H1 (cell line): ENCODE data around the gene MYOCD. TPM values are rescaled to one million over a fixed set of nuclear protein-coding genes. Genes with fewer than 3 reads are reported as not detected.

Experiments
- CTCF ChIA-PET: fragments of 300-600 bp; sonication (Branson Sonifier 250); formaldehyde crosslinking; loops from one replicate; lab custom pipeline; 2021; ENCODE audit not compliant: partially characterized antibody; lab: Charles Lee
- POLR2A ChIA-PET: fragments of 300-600 bp; sonication (Branson Sonifier 250); formaldehyde crosslinking; loops from one replicate; lab custom pipeline; 2021; ENCODE audit warnings: inconsistent platforms; ENCODE audit not compliant: partially characterized antibody; lab: Charles Lee
- DNase-seq, 2 experiments: peaks; one replicate each; pipeline versions ENCODE4 v3.0.0 to v3.0.0-alpha.2; 2010 to 2022; ENCODE audit warnings: low spot score in 2 of 2, low read depth in 1 of 2, mixed read lengths in 1 of 2
- FAIRE-seq: peaks from 2 replicates; lab custom pipeline; 2011; peaks lifted over from hg19 to GRCh38; lab: Jason Lieb, UNC
- H2AFZ ChIP-seq: 2 replicates; pipeline ENCODE4 v1.8.1; 2012; ENCODE audit warnings: low read length, inconsistent platforms
- H2AK5ac ChIP-seq: 2 replicates; pipeline ENCODE4 v1.6.1; 2013; ENCODE audit warnings: low read depth, low read length
- H2BK120ac ChIP-seq: replicated peaks from 2 replicates; pipeline ENCODE3; 2013; ENCODE audit warnings: low read depth, low read length, inconsistent platforms
- H2BK12ac ChIP-seq: 2 replicates; pipeline ENCODE4 v1.6.1; 2013; ENCODE audit warnings: low read depth, low read length
- H2BK15ac ChIP-seq: 2 replicates; pipeline ENCODE4 v1.6.1; 2013; ENCODE audit warnings: low read length
- H2BK20ac ChIP-seq: 2 replicates; pipeline ENCODE4 v1.6.1; 2013; ENCODE audit warnings: low read length
- H2BK5ac ChIP-seq: 2 replicates; pipeline ENCODE4 v1.6.1; 2013; ENCODE audit warnings: low read depth, low read length
- H3K14ac ChIP-seq: 2 replicates; pipeline ENCODE4 v1.6.1; 2013; ENCODE audit warnings: inconsistent platforms; ENCODE audit not compliant: insufficient read length
- H3K18ac ChIP-seq: 2 replicates; pipeline ENCODE4 v1.6.1; 2013; ENCODE audit warnings: low read length; ENCODE audit errors: extremely low read depth
- H3K23ac ChIP-seq: 2 replicates; pipeline ENCODE4 v1.6.1; 2013; ENCODE audit warnings: inconsistent platforms; ENCODE audit not compliant: insufficient read length
- H3K23me2 ChIP-seq: 2 replicates; pipeline ENCODE4 v1.6.1; 2013; ENCODE audit warnings: low read depth, low read length
- H3K27ac ChIP-seq: 2 replicates; pipeline ENCODE4 v1.6.1; 2011; ENCODE audit warnings: low read depth, low read length, inconsistent platforms
- H3K27me3 ChIP-seq, 4 experiments: replicated peaks in 1 of 4; 1 replicate in 1 of 4; 2 replicates in 3 of 4; pipeline versions ENCODE4 v1.6.1 to v1.8.1; 2011 to 2013; ENCODE audit warnings: low read length in 3 of 4, mild to moderate bottlenecking in 3 of 4, inconsistent platforms in 2 of 4, mixed read lengths in 2 of 4, moderate library complexity in 1 of 4; ENCODE audit not compliant: control insufficient read depth in 3 of 4, insufficient read depth in 3 of 4; ENCODE audit errors: extremely low read depth in 1 of 4
- H3K36me3 ChIP-seq, 4 experiments: 2 replicates each; pipeline versions ENCODE4 v1.6.1 to v1.8.1; 2011 to 2013; ENCODE audit warnings: mild to moderate bottlenecking in 4 of 4, low read length in 3 of 4, moderate library complexity in 2 of 4, control low read depth in 1 of 4, inconsistent platforms in 1 of 4; ENCODE audit not compliant: insufficient read depth in 4 of 4, control insufficient read depth in 2 of 4
- H3K4ac ChIP-seq: replicated peaks from 2 replicates; pipeline ENCODE3; 2013; ENCODE audit warnings: low read length, low read depth, mixed read lengths, inconsistent platforms; ENCODE audit not compliant: insufficient read length
- H3K4me1 ChIP-seq, 4 experiments: replicated peaks in 1 of 4; 1 replicate in 1 of 4; 2 replicates in 3 of 4; pipeline versions ENCODE4 v1.6.1 to v1.8.1; 2011 to 2013; ENCODE audit warnings: low read length in 3 of 4, inconsistent platforms in 2 of 4, mixed read lengths in 1 of 4; ENCODE audit not compliant: insufficient read depth in 4 of 4, control insufficient read depth in 3 of 4
- H3K4me2 ChIP-seq, 2 experiments: 2 replicates each; pipeline versions ENCODE4 v1.6.1 to v1.8.1; 2011 to 2013; ENCODE audit warnings: low read depth in 2 of 2, low read length in 2 of 2, control low read depth in 1 of 2, inconsistent platforms in 1 of 2, mild to moderate bottlenecking in 1 of 2; ENCODE audit not compliant: insufficient read depth in 1 of 2
- H3K4me3 ChIP-seq, 4 experiments: fragments of 200-600, 300-600 bp in 1 of 4; sonication (generic), shearing (Covaris generic), sonication (Bioruptor Twin) in 1 of 4; 2 replicates each; pipeline versions ENCODE4 v1.5.1 to v1.8.1; 2011 to 2016; ENCODE audit warnings: low read length in 4 of 4, low read depth in 3 of 4, control low read depth in 2 of 4, inconsistent platforms in 2 of 4, mild to moderate bottlenecking in 2 of 4, mixed read lengths in 1 of 4, moderate library complexity in 1 of 4; ENCODE audit not compliant: insufficient read depth in 2 of 4; ENCODE audit errors: extremely low read depth in 1 of 4
- H3K56ac ChIP-seq: replicated peaks from 2 replicates; pipeline ENCODE3; 2013; ENCODE audit warnings: low read depth, mild to moderate bottlenecking, mixed read lengths, low read length, inconsistent platforms; ENCODE audit not compliant: insufficient read length
- H3K79me1 ChIP-seq: 2 replicates; pipeline ENCODE4 v1.6.1; 2013; ENCODE audit warnings: low read depth, low read length, control low read depth
- H3K79me2 ChIP-seq, 2 experiments: 2 replicates each; pipeline versions ENCODE4 v1.6.1 to v1.8.1; 2012 to 2013; ENCODE audit warnings: low read length in 2 of 2, mild to moderate bottlenecking in 2 of 2, inconsistent platforms in 1 of 2; ENCODE audit not compliant: insufficient read depth in 2 of 2, control insufficient read depth in 1 of 2
- H3K9ac ChIP-seq, 4 experiments: replicated peaks in 1 of 4; 1 replicate in 1 of 4; 2 replicates in 3 of 4; pipeline versions ENCODE4 v1.6.1 to v1.8.1; 2011 to 2013; ENCODE audit warnings: low read depth in 3 of 4, low read length in 3 of 4, control low read depth in 2 of 4, mild to moderate bottlenecking in 2 of 4, moderate library complexity in 2 of 4, inconsistent platforms in 1 of 4; ENCODE audit errors: extremely low read depth in 1 of 4
- H3K9me3 ChIP-seq, 2 experiments: 2 replicates each; pipeline versions ENCODE4 v1.6.1 to v1.8.1; 2012 to 2013; ENCODE audit warnings: mild to moderate bottlenecking in 2 of 2, moderate library complexity in 2 of 2, control low read depth in 1 of 2, inconsistent platforms in 1 of 2, low read depth in 1 of 2, low read length in 1 of 2, mixed read lengths in 1 of 2; ENCODE audit not compliant: insufficient read depth in 2 of 2
- H4K20me1 ChIP-seq, 2 experiments: replicated peaks in 1 of 2; 2 replicates each; pipeline versions ENCODE3 to v1.8.1; 2011 to 2013; ENCODE audit warnings: inconsistent platforms in 2 of 2, low read length in 2 of 2, mild to moderate bottlenecking in 1 of 2; ENCODE audit not compliant: insufficient read depth in 2 of 2, control insufficient read depth in 1 of 2
- H4K5ac ChIP-seq: 2 replicates; pipeline ENCODE4 v1.6.1; 2013; ENCODE audit warnings: low read length, low read depth, mixed read lengths, inconsistent platforms; ENCODE audit not compliant: insufficient read length
- H4K8ac ChIP-seq: 2 replicates; pipeline ENCODE4 v1.8.0; 2013; ENCODE audit warnings: mild to moderate bottlenecking, moderate library complexity, low read length, inconsistent platforms; ENCODE audit not compliant: insufficient read depth; ENCODE audit errors: extremely low read depth
- H4K91ac ChIP-seq: replicated peaks from 2 replicates; pipeline ENCODE3; 2013; ENCODE audit warnings: low read length, mixed read lengths, inconsistent platforms; ENCODE audit not compliant: insufficient read length
- BCL11A ChIP-seq, 2 experiments: IDR thresholded peaks; one replicate each; pipeline ENCODE4 v1.6.1; 2011; ENCODE audit warnings: low read depth in 2 of 2, low read length in 2 of 2, mild to moderate bottlenecking in 2 of 2
- CBX5 ChIP-seq: fragments of 300-800, 300-1000 bp; sonication (generic); IDR thresholded peaks from 2 replicates; pipeline ENCODE4 v1.7.1; 2016; ENCODE audit warnings: antibody characterized with exemption, low read length, low read depth
- EGR1 ChIP-seq: IDR thresholded peaks from 2 replicates; pipeline ENCODE4 v1.6.1; 2011; ENCODE audit warnings: low read depth, low read length, borderline replicate concordance
- FOSL1 ChIP-seq: IDR thresholded peaks from 2 replicates; pipeline ENCODE4 v1.6.1; 2011; ENCODE audit warnings: mild to moderate bottlenecking, low read depth, low read length, moderate library complexity; ENCODE audit not compliant: insufficient read depth
- HDAC2 ChIP-seq, 2 experiments: fragments of 300-600 bp in 1 of 2; sonication (generic) in 1 of 2; IDR thresholded peaks; 2 replicates each; pipeline ENCODE4 v1.6.1; 2011 to 2012; ENCODE audit warnings: low read depth in 2 of 2, low read length in 2 of 2, mild to moderate bottlenecking in 2 of 2, moderate library complexity in 2 of 2, borderline replicate concordance in 1 of 2, inconsistent platforms in 1 of 2
- JUND ChIP-seq: IDR thresholded peaks from 2 replicates; pipeline ENCODE4 v1.6.1; 2011; ENCODE audit warnings: mild to moderate bottlenecking, improper control_type of control experiment, low read length
- KDM4A ChIP-seq: IDR thresholded peaks from one replicate; pipeline ENCODE4 v1.7.1; 2012; ENCODE audit warnings: low read depth, mild to moderate bottlenecking, moderate library complexity, low read length, inconsistent platforms; ENCODE audit not compliant: severe bottlenecking
- NANOG ChIP-seq: IDR thresholded peaks from 2 replicates; pipeline ENCODE4 v1.6.1; 2011; ENCODE audit warnings: low read length, low read depth, mild to moderate bottlenecking, inconsistent platforms; ENCODE audit not compliant: insufficient read depth, poor library complexity, severe bottlenecking
- RAD21 ChIP-seq, 2 experiments: IDR thresholded peaks in 1 of 2; conservative IDR thresholded peaks in 1 of 2; 2 replicates each; pipeline ENCODE4 v1.6.1; 2011; ENCODE audit warnings: low read depth in 2 of 2, low read length in 2 of 2, improper control_type of control experiment in 1 of 2, inconsistent platforms in 1 of 2, mild to moderate bottlenecking in 1 of 2, moderate library complexity in 1 of 2
- RBBP5 ChIP-seq: IDR thresholded peaks from 2 replicates; pipeline ENCODE4 v1.7.1; 2012; ENCODE audit warnings: low read depth, mild to moderate bottlenecking, inconsistent platforms, low read length, moderate library complexity, borderline replicate concordance
- SUZ12 ChIP-seq: fragments of 200-600 bp; sonication (generic); IDR thresholded peaks from 2 replicates; pipeline ENCODE4 v1.6.1; 2012; ENCODE audit warnings: mild to moderate bottlenecking, inconsistent platforms, low read length, moderate library complexity, mixed read lengths
- TBP ChIP-seq: IDR thresholded peaks from 2 replicates; pipeline ENCODE4 v1.6.1; 2011; ENCODE audit warnings: low read depth, low read length, improper control_type of control experiment
- TCF12 ChIP-seq: IDR thresholded peaks from 2 replicates; pipeline ENCODE4 v1.6.1; 2011; ENCODE audit warnings: low read depth, mild to moderate bottlenecking, low read length
- TEAD4 ChIP-seq: IDR thresholded peaks from 2 replicates; pipeline ENCODE4 v1.6.1; 2012; ENCODE audit warnings: low read depth, low read length, inconsistent platforms, mixed read lengths
- WGBS, 2 experiments: shearing (Covaris generic) in 1 of 2; methylation state at CpG; one replicate each; pipeline versions ENCODE4 v1.1.6 to v1.1.7; 2013 to 2015; ENCODE audit warnings: low lambda C conversion rate in 2 of 2, mixed read lengths in 2 of 2, inconsistent platforms in 1 of 2, low coverage in 1 of 2, missing lambda C conversion rate in 1 of 2; ENCODE audit not compliant: insufficient replicate concordance in 2 of 2, insufficient coverage in 1 of 2, insufficient read length in 1 of 2; ENCODE audit errors: extremely low coverage in 1 of 2, missing lambda C conversion rate in 1 of 2; 5-methylcytosine and 5-hydroxymethylcytosine counted together
- polyA plus RNA-seq, 7 experiments: library from polyadenylated mRNA; depleted of rRNA in 3 of 7; stranded (reverse) in 5 of 7; unstranded in 2 of 7; fragments of >200 nt in 5 of 7; fragments of 200-250 nt in 2 of 7; gene quantifications; 1 replicate in 5 of 7; 2 replicates in 1 of 7; 4 replicates in 1 of 7; pipeline versions ENCODE4 v1.2.1 to v1.2.3, GENCODE V29; 2011 to 2013; ENCODE audit warnings: missing spikeins in 2 of 7, mixed read lengths in 2 of 7
- total RNA-seq: library from RNA; stranded (reverse); fragmentation: NEBNext Ultra II Directional; extraction: Animal tissue kit (Norgen Biotek cat#: 25700); gene quantifications from 2 replicates; pipeline ENCODE4 v1.2.1, GENCODE V29; 2021

MYOCD gene
- total and polyA plus RNA-seq, 2 of the 8 experiments (the other 6 are each of a cell fraction or from before 2014, with no cell fraction given), result 0.30 to 4.9 TPM

GRCh38 chr17:12688382-12688781, 22.7 kb downstream of the MYOCD start:
- no peak overlapping the region for H3K18ac ChIP-seq
- H3K27ac ChIP-seq, result no peak overlapping the region
- H3K9ac ChIP-seq, result no peak overlapping the region
- no peak overlapping the region for H4K5ac ChIP-seq
- no peak overlapping the region for H2BK15ac ChIP-seq
- H2BK12ac ChIP-seq, result no peak overlapping the region
- no peak for TF ChIP-seq EGR1
- no peak for TF ChIP-seq HDAC2 (IDR thresholded peaks at IDR 0.05; ENCODE audit: borderline replicate concordance in 1 of 2, low read depth in 2 of 2, low read length in 2 of 2)
- no peak for TF ChIP-seq TCF12
- TF ChIP-seq RBBP5, result no peak
- TF ChIP-seq CBX5, result no peak
- TF ChIP-seq SUZ12, result no peak
- no peak for TF ChIP-seq RAD21 (IDR thresholded peaks at IDR 0.05 in 1 of 2, conservative IDR thresholded peaks at IDR 0.05 in 1 of 2; ENCODE audit: low read depth in 2 of 2, low read length in 2 of 2)
- TF ChIP-seq KDM4A, result no peak
- TF ChIP-seq JUND, result no peak
- TF ChIP-seq TEAD4, result no peak
- no peak for TF ChIP-seq FOSL1
- TF ChIP-seq BCL11A (IDR thresholded peaks at IDR 0.05; ENCODE audit: low read depth in 2 of 2, low read length in 2 of 2), result no peak
- TF ChIP-seq NANOG, result no peak
- TF ChIP-seq TBP, result no peak
- H3K4ac ChIP-seq, result no peak overlapping the region
- POLR2A ChIA-PET, result no interaction called here
- no peaks in the 10 kb centered on the region for H3K36me3 ChIP-seq
- FAIRE-seq, result no peak
- H2AFZ ChIP-seq, result no peak overlapping the region
- no peak overlapping the region for H4K91ac ChIP-seq
- H3K14ac ChIP-seq, result no peak overlapping the region
- CTCF ChIA-PET, result no interaction called here
- no peaks in the 10 kb centered on the region; the same call in 1 of the 2 replicates for H3K23me2 ChIP-seq
- 74 to 90% methylated on average over 2 to 3 of the region's 3 CpGs for WGBS, 2 experiments
- H4K8ac ChIP-seq, result no peak overlapping the region
- no peaks in the 10 kb centered on the region; a peak in 1 of 7 replicates for H3K27me3 ChIP-seq
- no peak overlapping the region for H2BK120ac ChIP-seq
- no peak overlapping the region for H3K23ac ChIP-seq
- no peaks in the 10 kb centered on the region for H3K4me1 ChIP-seq
- no peak overlapping the region for H3K4me3 ChIP-seq
- no peak overlapping the region for H3K4me2 ChIP-seq
- no peak overlapping the region for H2BK20ac ChIP-seq
- no peak overlapping the region for H2AK5ac ChIP-seq
- H2BK5ac ChIP-seq, result no peak overlapping the region
- no peak for DNase-seq
- no peaks in the 10 kb centered on the region for H3K79me1 ChIP-seq
- H3K56ac ChIP-seq, result no peak overlapping the region
- H4K20me1 ChIP-seq, result no peaks in the 10 kb centered on the region
- no peaks in the 10 kb centered on the region for H3K79me2 ChIP-seq
- H3K9me3 ChIP-seq, result no peaks in the 10 kb centered on the region
